Measurements from ENCODE around the gene ANKRD7.

DNA sequence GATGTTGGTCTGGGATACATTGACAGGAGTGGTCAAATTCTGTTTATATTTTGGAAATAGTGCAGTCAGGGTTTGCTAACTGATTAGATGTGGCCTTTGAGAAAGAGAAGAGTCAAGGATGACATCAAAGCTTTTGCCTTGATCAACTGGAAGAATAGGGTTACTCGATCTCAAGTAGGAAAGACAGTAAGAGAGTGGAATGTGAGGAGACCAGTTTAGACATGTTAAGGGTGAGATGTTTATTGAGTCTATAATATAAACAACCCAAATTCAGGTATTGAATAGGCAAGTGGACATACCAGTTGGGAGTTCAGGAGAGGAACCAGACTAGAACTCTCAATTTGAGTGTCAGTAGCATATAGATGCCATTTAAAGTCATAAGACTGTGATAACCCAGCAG is 1.9 kb upstream of the ANKRD7 start:
- TF ChIP-seq, protein P1, sequence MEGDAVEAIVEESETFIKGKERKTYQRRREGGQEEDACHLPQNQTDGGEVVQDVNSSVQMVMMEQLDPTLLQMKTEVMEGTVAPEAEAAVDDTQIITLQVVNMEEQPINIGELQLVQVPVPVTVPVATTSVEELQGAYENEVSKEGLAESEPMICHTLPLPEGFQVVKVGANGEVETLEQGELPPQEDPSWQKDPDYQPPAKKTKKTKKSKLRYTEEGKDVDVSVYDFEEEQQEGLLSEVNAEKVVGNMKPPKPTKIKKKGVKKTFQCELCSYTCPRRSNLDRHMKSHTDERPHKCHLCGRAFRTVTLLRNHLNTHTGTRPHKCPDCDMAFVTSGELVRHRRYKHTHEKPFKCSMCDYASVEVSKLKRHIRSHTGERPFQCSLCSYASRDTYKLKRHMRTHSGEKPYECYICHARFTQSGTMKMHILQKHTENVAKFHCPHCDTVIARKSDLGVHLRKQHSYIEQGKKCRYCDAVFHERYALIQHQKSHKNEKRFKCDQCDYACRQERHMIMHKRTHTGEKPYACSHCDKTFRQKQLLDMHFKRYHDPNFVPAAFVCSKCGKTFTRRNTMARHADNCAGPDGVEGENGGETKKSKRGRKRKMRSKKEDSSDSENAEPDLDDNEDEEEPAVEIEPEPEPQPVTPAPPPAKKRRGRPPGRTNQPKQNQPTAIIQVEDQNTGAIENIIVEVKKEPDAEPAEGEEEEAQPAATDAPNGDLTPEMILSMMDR (IDR thresholded peaks at IDR 0.05): no peak
- TF ChIP-seq POLR2A (IDR thresholded peaks at IDR 0.05): no peak
